Tibial artery (tissue), 4 donors: ENCODE measurements around the gene AIG1.

Experiments used
- DNase-seq, 2 donors: peaks; one replicate each; pipeline ENCODE4 v3.0.0-alpha.2; 2019
- H3K27ac ChIP-seq, 2 donors: fragments of 200-600 bp; sonication (generic) in 1 of 2; 1 replicate in 1 of 2; 2 replicates in 1 of 2; pipeline ENCODE4 v1.5.1; 2018 to 2019; ENCODE audit warnings: mild to moderate bottlenecking in 1 of 2
- H3K27me3 ChIP-seq, 2 donors: fragments of 200-600 bp; sonication (generic) in 1 of 2; one replicate each; pipeline versions ENCODE4 v1.5.1 to v1.6.0; 2016 to 2019
- H3K36me3 ChIP-seq, 3 donors: fragments of 200-600 bp; sonication (generic) in 2 of 3; one replicate each; pipeline ENCODE4 v1.5.1; 2016 to 2019; ENCODE audit warnings: mild to moderate bottlenecking in 2 of 3
- H3K4me1 ChIP-seq, 4 donors: fragments of 200-600 bp; sonication (generic) in 2 of 4; 1 replicate in 3 of 4; 2 replicates in 1 of 4; pipeline ENCODE4 v1.5.1; 2016 to 2019
- H3K4me3 ChIP-seq, 2 donors: fragments of 200-600 bp; sonication (generic) in 1 of 2; 1 replicate in 1 of 2; 2 replicates in 1 of 2; pipeline ENCODE4 v1.5.1; 2018 to 2019; ENCODE audit warnings: mild to moderate bottlenecking in 2 of 2
- H3K9me3 ChIP-seq, 3 donors: fragments of 200-600 bp; sonication (generic) in 1 of 3; one replicate each; pipeline ENCODE4 v1.5.1; 2016 to 2019
- intact Hi-C: fragments of 100-400 bp; cut with DNase I; formaldehyde crosslinking; loops from one replicate; pipeline ENCODE4 v1.15.0; 2023; ENCODE audit warnings: low total_unique reads
- TF ChIP-seq, protein P1 (sequence below), 2 experiments: fragments of 200-600 bp in 1 of 2; fragments of 450-650 bp in 1 of 2; IDR thresholded peaks; one replicate each; pipeline ENCODE4 v1.5.1; 2017 to 2019; ENCODE audit warnings: antibody characterized with exemption in 2 of 2, mild to moderate bottlenecking in 1 of 2, moderate library complexity in 1 of 2

The AIG1 gene

DNA sequence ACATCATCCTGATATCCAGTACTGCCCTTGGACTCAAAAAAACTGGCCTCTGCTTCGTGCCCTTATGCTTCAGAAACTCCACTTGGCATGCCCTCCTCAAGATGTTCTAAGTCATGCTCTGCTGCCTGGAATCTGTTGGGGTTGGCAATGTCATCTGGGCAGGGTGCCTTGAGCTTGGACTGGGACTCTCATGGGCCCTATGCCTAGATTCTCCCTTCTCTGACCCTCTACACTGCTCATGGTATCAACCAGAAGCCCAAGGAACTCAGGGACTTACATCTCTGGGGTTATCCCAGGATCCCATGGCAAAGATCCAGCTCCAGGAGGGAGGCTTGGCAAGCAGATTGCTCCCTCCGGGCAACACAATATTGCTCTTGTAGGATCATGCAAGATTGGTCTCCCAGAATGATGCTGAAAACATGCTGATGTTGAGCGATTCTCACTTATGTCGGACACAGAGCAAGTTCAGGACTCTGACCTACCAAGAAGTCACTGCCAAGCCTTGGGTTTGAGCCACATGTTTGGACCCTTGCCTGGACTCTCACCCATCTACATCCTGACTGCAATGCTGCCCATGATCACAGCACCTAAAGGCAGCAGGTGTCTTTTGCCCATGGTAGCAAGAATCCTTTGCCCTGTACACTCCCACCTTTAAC lies 301.0 kb downstream of the AIG1 start:
- Histone ChIP-seq H3K4me3 (no peak overlapping the region), H3K36me3 (no peaks in the 10 kb centered on the region), H3K4me1 (peaks cover 0 to 10% (median 2%) of the 10 kb centered on the region in 4 donors), H3K27me3 (no peaks in the 10 kb centered on the region), H3K9me3 (no peaks in the 10 kb centered on the region), H3K27ac (no peak overlapping the region)
- TF ChIP-seq, protein P1, sequence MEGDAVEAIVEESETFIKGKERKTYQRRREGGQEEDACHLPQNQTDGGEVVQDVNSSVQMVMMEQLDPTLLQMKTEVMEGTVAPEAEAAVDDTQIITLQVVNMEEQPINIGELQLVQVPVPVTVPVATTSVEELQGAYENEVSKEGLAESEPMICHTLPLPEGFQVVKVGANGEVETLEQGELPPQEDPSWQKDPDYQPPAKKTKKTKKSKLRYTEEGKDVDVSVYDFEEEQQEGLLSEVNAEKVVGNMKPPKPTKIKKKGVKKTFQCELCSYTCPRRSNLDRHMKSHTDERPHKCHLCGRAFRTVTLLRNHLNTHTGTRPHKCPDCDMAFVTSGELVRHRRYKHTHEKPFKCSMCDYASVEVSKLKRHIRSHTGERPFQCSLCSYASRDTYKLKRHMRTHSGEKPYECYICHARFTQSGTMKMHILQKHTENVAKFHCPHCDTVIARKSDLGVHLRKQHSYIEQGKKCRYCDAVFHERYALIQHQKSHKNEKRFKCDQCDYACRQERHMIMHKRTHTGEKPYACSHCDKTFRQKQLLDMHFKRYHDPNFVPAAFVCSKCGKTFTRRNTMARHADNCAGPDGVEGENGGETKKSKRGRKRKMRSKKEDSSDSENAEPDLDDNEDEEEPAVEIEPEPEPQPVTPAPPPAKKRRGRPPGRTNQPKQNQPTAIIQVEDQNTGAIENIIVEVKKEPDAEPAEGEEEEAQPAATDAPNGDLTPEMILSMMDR (IDR thresholded peaks at IDR 0.05) = no peak
- DNase-seq = peak; percentile 24 to 76
- intact Hi-C loops = no loop called here

- peaks cover 0 to 10% (median 2%) of the 10 kb centered on the region in 4 donors for H3K4me1 ChIP-seq
- no peak overlapping the region for H3K4me3 ChIP-seq
- no peak for DNase-seq
- intact Hi-C loops = no loop called here
- no peak overlapping the region for H3K27ac ChIP-seq
- no peaks in the 10 kb centered on the region for H3K27me3 ChIP-seq
- no peaks in the 10 kb centered on the region for H3K9me3 ChIP-seq
- TF ChIP-seq, protein P1 (IDR thresholded peaks at IDR 0.05) = no peak
- H3K36me3 ChIP-seq = no peaks in the 10 kb centered on the region
Measured at GRCh38 chr6:143362192-143362558, 301.5 kb downstream of the AIG1 start.

DNA sequence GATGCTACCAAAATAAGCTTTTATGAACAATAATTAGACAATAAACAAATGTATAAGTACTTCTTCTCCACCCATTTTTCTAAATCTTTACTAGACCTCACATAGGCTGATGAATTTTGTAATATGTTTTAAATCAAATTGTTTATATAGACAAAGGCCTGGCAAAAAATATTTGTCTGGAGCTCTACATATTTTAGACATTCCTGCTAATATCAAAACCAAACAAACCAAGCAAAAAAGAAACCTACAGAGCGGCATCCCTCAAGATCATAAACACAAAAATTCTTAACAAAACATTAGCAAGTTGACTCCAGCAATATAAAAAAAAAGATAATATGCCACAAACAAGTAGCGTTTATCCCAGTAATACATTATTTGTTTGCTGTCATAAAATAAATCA lies 302.6 kb downstream of the AIG1 start:
- DNase-seq = no peak
- H3K4me1 ChIP-seq = peaks cover 0 to 10% (median 2%) of the 10 kb centered on the region in 4 donors
- no peaks in the 10 kb centered on the region for H3K9me3 ChIP-seq
- H3K27me3 ChIP-seq = no peaks in the 10 kb centered on the region
- TF ChIP-seq, protein P1 (IDR thresholded peaks at IDR 0.05) = no peak
- H3K36me3 ChIP-seq = no peaks in the 10 kb centered on the region
- H3K4me3 ChIP-seq = no peak overlapping the region
- intact Hi-C loops = no loop called here
- no peak overlapping the region for H3K27ac ChIP-seq

- no peak for DNase-seq
Measured at GRCh38 chr6:143368426-143368825, 307.7 kb downstream of the AIG1 start.

DNA sequence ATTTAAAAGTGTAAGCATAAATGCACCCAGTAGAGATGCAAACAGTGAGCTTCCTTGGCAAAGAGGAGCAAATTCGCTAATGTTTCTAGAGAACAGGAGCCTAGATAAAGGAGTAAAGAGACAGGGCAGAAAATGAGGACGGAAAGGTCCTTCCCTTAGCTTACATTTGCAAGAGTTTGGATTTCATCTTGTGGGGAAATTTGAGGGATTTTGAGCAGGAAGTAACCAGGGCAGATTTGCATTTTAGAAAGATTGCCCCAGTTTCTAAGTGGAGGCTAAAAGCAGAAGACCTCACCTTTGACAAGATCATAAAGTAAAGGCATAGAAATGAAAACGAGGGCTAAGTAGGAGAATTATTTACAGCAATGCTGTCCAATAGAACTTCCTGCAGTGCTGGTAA lies 309.3 kb downstream of the AIG1 start:
- Histone ChIP-seq H3K9me3 (no peaks in the 10 kb centered on the region), H3K4me3 (no peak overlapping the region), H3K4me1 (no peaks in the 10 kb centered on the region), H3K27ac (no peak overlapping the region), H3K36me3 (no peaks in the 10 kb centered on the region), H3K27me3 (no peaks in the 10 kb centered on the region)
- DNase-seq = no peak
- intact Hi-C loops = no loop called here
- TF ChIP-seq, protein P1 (IDR thresholded peaks at IDR 0.05) = no peak

More at GRCh38 chr6:143368426-143368825, 307.7 kb downstream of the AIG1 start:
- H3K9me3 ChIP-seq = no peaks in the 10 kb centered on the region
- H3K4me3 ChIP-seq = no peak overlapping the region
- no peaks in the 10 kb centered on the region for H3K4me1 ChIP-seq
- no peaks in the 10 kb centered on the region for H3K27me3 ChIP-seq
- H3K27ac ChIP-seq = no peak overlapping the region
- no peaks in the 10 kb centered on the region for H3K36me3 ChIP-seq
- TF ChIP-seq, protein P1 (IDR thresholded peaks at IDR 0.05) = no peak
- intact Hi-C loops = no loop called here
